GM12865 (cell line): ENCODE measurements around the gene SRPRB.

Experiments
- DNase-seq: peaks from one replicate; pipeline ENCODE4 v3.0.0; 2010; ENCODE audit warnings: low read depth
- H3K4me3 ChIP-seq: 2 replicates; pipeline ENCODE4 v1.5.1; 2011; ENCODE audit warnings: mild to moderate bottlenecking, low read depth, low read length, control low read depth
- CTCF ChIP-seq: IDR thresholded peaks from 2 replicates; pipeline ENCODE4 v1.5.1; 2011; ENCODE audit warnings: low read length, control low read depth, low read depth, inconsistent platforms; ENCODE audit not compliant: insufficient read depth; ENCODE audit errors: missing control alignments

SRPRB gene

GRCh38 chr3:133820129-133820528 lies 14.5 kb downstream of the SRPRB start:
- no peak for DNase-seq
- TF ChIP-seq CTCF = no peak
- no peak overlapping the region for H3K4me3 ChIP-seq

DNA sequence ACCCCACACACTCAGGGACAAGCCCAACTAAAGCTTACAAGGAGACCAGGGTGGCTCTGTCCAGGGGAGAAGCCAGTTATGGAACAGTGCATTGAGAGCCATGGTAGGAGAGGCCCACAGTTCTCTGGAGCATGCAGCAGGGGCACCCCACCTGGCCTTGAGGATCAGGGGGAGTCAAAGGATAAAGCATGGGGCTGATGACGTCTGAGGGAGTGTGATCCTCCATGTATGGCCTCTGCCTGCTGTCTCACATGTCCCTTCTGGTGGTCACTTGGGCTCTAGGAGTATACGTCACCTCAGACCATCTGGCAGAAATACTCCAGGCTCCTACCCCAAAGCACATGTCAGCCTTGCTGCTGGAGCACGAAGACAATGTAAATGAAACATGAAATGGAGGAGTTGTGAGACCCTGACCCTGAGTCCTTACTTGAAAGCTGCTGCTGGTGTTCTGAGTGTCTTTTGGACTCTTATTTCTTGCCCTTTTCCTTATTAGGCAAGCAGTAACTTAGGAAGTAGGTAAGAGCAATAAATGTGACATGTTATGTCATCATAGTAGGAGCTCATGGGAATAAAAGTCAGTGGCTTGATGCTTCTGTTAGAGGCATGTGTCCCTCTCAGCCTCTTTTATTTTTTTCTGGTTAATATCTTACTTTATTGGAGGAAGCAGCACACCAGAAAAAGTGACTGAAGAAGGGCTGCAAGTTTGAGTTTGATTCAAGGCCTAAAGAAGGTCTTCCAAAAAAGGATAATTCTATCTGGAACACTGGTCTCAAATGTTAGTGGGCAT lies 15.5 kb downstream of the SRPRB start:
- no peak for DNase-seq
- no peak overlapping the region for H3K4me3 ChIP-seq
- no peak for TF ChIP-seq CTCF

- TF ChIP-seq CTCF = peak; percentile 10
- DNase-seq = no peak
- no peak overlapping the region for H3K4me3 ChIP-seq
These were observed 16.4 kb downstream of the SRPRB start for GRCh38 chr3:133821767-133822638.

- DNase-seq = no peak
- no peak overlapping the region for H3K4me3 ChIP-seq
- no peak for TF ChIP-seq CTCF
These were observed 19.4 kb downstream of the SRPRB start for GRCh38 chr3:133824961-133825485.

DNA sequence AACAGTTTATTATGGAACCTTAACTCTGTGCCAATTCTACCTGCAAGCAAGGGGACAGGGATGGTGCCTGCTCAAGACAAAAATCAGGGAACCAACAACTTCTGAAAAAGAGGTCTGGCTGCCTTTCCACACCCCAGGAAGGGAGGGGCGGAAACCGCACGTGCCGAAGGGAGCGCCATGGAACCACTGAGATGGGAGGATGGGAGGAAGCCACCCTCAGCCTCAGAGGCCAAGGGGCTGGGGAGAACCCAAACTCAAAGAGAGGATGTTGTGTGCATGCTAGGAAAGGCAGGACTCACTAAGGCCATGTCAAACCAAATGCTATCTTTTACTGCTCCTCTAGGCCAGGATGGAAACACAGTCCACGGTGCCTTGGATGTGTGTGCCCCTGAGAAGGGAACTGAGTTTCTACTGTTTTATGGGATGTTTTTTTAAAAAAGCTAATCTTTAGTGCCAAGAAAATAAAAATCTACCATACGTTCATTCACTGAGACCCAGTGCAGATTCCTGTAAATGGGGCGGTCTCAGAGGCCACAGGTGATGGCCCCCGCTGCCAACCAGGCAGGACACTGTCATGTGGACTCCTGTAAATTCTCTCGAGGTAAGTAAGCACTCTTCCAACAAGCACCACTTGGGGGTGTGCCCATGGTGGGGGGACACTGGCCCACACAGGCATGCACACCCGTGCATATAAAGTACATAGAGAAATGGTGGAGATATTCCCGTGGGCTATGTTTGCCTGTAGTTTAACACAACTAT lies 20.5 kb downstream of the SRPRB start:
- DNase-seq = no peak
- H3K4me3 ChIP-seq = no peak overlapping the region
- no peak for TF ChIP-seq CTCF

GRCh38 chr3:133827136-133827535 lies 21.5 kb downstream of the SRPRB start:
- no peak overlapping the region for H3K4me3 ChIP-seq
- no peak for TF ChIP-seq CTCF

More at GRCh38 chr3:133827136-133827535, 21.5 kb downstream of the SRPRB start:
- no peak for DNase-seq
